WI38 (cell line): ENCODE results near the gene KIF3A.

Experiments used
- H3K4me3 ChIP-seq: 2 replicates; pipeline ENCODE4 v1.5.1; 2011; ENCODE audit warnings: low read depth, mild to moderate bottlenecking, control low read depth, low read length
- CTCF ChIP-seq: IDR thresholded peaks from 2 replicates; pipeline ENCODE4 v1.5.1; 2012; ENCODE audit warnings: low read depth, mild to moderate bottlenecking, control low read depth, low read length

The KIF3A gene

GRCh38 chr5:132664696-132665209 is 72.6 kb downstream of the KIF3A start:
- H3K4me3 ChIP-seq: no peak overlapping the region
- no peak for TF ChIP-seq CTCF

GRCh38 chr5:132663771-132664695 is 73.3 kb downstream of the KIF3A start:
- H3K4me3 ChIP-seq: no peak overlapping the region
- TF ChIP-seq CTCF: no peak

GRCh38 chr5:132662925-132663770 is 74.2 kb downstream of the KIF3A start:
- no peak overlapping the region for H3K4me3 ChIP-seq
- TF ChIP-seq CTCF: no peak

GRCh38 chr5:132662004-132662401 is 75.3 kb downstream of the KIF3A start:
- no peak overlapping the region for H3K4me3 ChIP-seq
- TF ChIP-seq CTCF: no peak

GRCh38 chr5:132661231-132662003 is 75.9 kb downstream of the KIF3A start:
- no peak for TF ChIP-seq CTCF
- H3K4me3 ChIP-seq: no peak overlapping the region

GRCh38 chr5:132659598-132660493 is 77.5 kb downstream of the KIF3A start:
- TF ChIP-seq CTCF: no peak
- no peak overlapping the region for H3K4me3 ChIP-seq
